Measurements from ENCODE around the gene TMEM109. TPM values are rescaled to one million over a fixed set of nuclear protein-coding genes. Genes with fewer than 3 reads are reported as not detected.

Gene TMEM109
- total and polyA plus RNA-seq, 9 of the 15 experiments (the other 6 are each of a cell fraction or from before 2014, with no cell fraction given), result 9.2 to 71.3 (median 30.5) TPM

DNA sequence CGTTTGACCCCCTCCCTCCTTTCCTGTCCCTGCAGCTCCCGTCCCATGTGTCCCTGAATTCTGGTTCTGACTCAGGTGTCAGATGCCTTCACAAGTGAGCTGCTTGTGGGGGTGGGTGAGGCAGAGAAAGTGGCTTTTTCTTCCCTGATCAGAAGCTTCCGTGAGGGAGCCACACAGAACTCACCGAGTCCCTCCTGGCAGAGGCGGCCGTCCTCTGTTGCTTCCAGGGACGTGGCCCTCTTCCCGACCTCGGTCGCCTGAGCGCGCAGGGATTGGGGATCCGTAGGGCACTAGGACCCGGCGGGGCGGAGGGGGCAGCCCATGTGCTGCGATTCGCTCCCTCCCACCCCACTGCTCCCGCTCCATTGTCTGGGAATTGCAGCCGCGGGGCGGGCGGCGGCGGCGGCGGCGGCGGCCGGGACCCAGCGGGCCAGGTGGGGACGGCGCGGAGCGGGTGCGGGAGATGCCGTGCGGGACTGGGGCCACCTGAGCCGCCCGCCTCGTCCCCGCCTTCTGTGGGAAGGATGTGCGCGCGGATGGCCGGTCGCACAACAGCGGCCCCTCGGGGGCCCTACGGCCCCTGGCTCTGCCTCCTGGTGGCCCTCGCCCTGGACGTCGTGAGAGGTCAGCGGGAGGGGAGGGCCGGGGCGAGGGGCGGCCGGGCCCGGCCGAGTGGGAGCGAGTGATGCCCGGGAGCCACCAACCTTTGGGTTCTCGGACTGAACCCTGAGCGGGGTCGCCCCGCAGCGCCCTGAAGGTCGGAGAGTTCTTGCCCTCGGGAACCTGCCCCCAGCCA is 10.3 kb downstream of the TMEM109 start, which contains the start of gene TMEM132A:
Gene TMEM132A (plus strand): TSS at position 351 of the 796 bp plus-strand sequence. CDS start 174 bp downstream, at position 525.
- Histone ChIP-seq H2AFZ (ENCODE audit: low read depth, low read length) (0 out of 2 replicates have a peak within 1 kb of the TSS, but pooled peaks have one; percentile 0), H3K9me1 (ENCODE audit: control insufficient read depth, insufficient read depth, low read length) (no peaks in the 10 kb centered on the region), H4K20me1 (replicated peaks; ENCODE audit: control insufficient read depth, insufficient read depth, low read length) (peaks cover 4% of the 10 kb centered on the region; the same call in 1 of the 2 replicates), H3K36me3 (ENCODE audit: control insufficient read depth, insufficient read depth, low read length) (peaks cover 39% of the 10 kb centered on the region), H3K4me1 (replicated peaks in 1 of 2; ENCODE audit: control insufficient read depth in 2 of 2, insufficient read depth in 2 of 2, low read length in 2 of 2) (peaks cover 0 to 22% of the 10 kb centered on the region in 2 experiments; a peak in 3 of 5 replicates), H3K9me3 (replicated peaks; ENCODE audit: control insufficient read depth, insufficient read depth, low read depth, low read length) (no peaks in the 10 kb centered on the region), H3K4me2 (ENCODE audit: insufficient read depth, low read length) (no peak within 1 kb of the TSS; the same call in 1 of the 2 replicates), H3K27me3 (ENCODE audit: control insufficient read depth in 2 of 2, insufficient read depth in 2 of 2, low read length in 2 of 2) (peaks cover 37 to 48% of the 10 kb centered on the region in 2 experiments), H3K4me3 (peak within 1 kb of the TSS; percentile 39), H3K27ac (ENCODE audit: extremely low read depth, low read depth, low read length) (no peak within 1 kb of the TSS), H3K9ac (ENCODE audit: insufficient read depth in 1 of 2, low read depth in 2 of 2, low read length in 2 of 2) (peak within 1 kb of the TSS in 1 of 2 experiments; percentile 76; a peak in 2 of 4 replicates), H3K79me2 (ENCODE audit: control insufficient read depth, insufficient read depth, low read length) (peaks cover 3% of the 10 kb centered on the region; the same call in 1 of the 3 replicates)
- no peak for FAIRE-seq
- BruUV-seq (replicated peaks), result no TSS peak
- ATAC-seq, result peak; percentile 82
- ChIA-PET POLR2A (interaction anchor here (0.9 to 1.6 kb wide), 4 partner anchors 9 to 22 kb away, joined by 3 to 7 read pairs (median 6); no protein-coding TSS in a partner anchor), CTCF (ENCODE audit: low intra/inter-chr PET ratio) (no interaction called here)
- DNase-seq (ENCODE audit: extremely low read depth in 1 of 4, low spot score in 3 of 4), result peak; percentile 50 to 86 (median 78)
- intact Hi-C loops (cut with micrococcal nuclease) (no loop called here), in situ Hi-C loops (cut with MboI) (no loop called here)
- 3% methylated on average over 32 of the region's 69 CpGs for WGBS (ENCODE audit: insufficient coverage, low coverage, missing lambda C conversion rate)
- TF ChIP-seq POLR2G (IDR thresholded peaks at IDR 0.05; ENCODE audit: low read depth, low read length) (peak; percentile 67), MCM3 (IDR thresholded peaks at IDR 0.05) (no peak), SETDB1 (IDR thresholded peaks at IDR 0.05; ENCODE audit: low read length) (no peak), EP400 (IDR thresholded peaks at IDR 0.05) (no peak), NFXL1 (CRISPR knock-in tag; IDR thresholded peaks at IDR 0.05) (no peak), ARID1B (IDR thresholded peaks at IDR 0.05) (no peak), RBM14 (IDR thresholded peaks at IDR 0.05; ENCODE audit: borderline replicate concordance, insufficient read depth, low read depth, low read length) (no peak), ATF6 (CRISPR knock-in tag; IDR thresholded peaks at IDR 0.05) (no peak), RFX1 (IDR thresholded peaks at IDR 0.05) (no peak), BCOR (IDR thresholded peaks at IDR 0.05) (no peak), CREB3 (tag; conservative IDR thresholded peaks at IDR 0.05; ENCODE audit: low read depth) (no peak), ZBTB7A (IDR thresholded peaks at IDR 0.05; ENCODE audit: borderline replicate concordance, control insufficient read depth, low read depth, low read length) (no peak), CBFB (CRISPR knock-in tag; IDR thresholded peaks at IDR 0.05) (no peak), ZC3H11A (IDR thresholded peaks at IDR 0.05; ENCODE audit: low read depth, low read length) (no peak), DDX20 (tag; IDR thresholded peaks at IDR 0.05; ENCODE audit: low read depth) (no peak)
- TF ChIP-seq, protein P1, sequence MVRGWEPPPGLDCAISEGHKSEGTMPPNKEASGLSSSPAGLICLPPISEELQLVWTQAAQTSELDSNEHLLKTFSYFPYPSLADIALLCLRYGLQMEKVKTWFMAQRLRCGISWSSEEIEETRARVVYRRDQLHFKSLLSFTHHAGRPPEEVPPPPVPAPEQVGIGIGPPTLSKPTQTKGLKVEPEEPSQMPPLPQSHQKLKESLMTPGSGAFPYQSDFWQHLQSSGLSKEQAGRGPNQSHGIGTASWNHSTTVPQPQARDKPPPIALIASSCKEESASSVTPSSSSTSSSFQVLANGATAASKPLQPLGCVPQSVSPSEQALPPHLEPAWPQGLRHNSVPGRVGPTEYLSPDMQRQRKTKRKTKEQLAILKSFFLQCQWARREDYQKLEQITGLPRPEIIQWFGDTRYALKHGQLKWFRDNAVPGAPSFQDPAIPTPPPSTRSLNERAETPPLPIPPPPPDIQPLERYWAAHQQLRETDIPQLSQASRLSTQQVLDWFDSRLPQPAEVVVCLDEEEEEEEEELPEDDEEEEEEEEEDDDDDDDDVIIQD (CRISPR knock-in tag; IDR thresholded peaks at IDR 0.05), result no peak
- TF ChIP-seq, protein P2, sequence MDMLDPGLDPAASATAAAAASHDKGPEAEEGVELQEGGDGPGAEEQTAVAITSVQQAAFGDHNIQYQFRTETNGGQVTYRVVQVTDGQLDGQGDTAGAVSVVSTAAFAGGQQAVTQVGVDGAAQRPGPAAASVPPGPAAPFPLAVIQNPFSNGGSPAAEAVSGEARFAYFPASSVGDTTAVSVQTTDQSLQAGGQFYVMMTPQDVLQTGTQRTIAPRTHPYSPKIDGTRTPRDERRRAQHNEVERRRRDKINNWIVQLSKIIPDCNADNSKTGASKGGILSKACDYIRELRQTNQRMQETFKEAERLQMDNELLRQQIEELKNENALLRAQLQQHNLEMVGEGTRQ (CRISPR knock-in tag; IDR thresholded peaks at IDR 0.05), result 0 out of 2 replicates have a peak, but pooled peaks have one; percentile 33

Data from K562 (cell line).